SK-N-DZ (cell line): ENCODE data around the gene RARS1.

Experiments
- DNase-seq: peaks from one replicate; pipeline ENCODE4 v3.0.0-alpha.2; 2015; ENCODE audit warnings: low spot score
- small RNA-seq, 2 experiments: library from RNA; depleted of rRNA; stranded (forward); fragments of <200 nt; gene quantifications; one replicate each; pipeline ENCODE3, GENCODE V24; 2014

Gene RARS1

DNA sequence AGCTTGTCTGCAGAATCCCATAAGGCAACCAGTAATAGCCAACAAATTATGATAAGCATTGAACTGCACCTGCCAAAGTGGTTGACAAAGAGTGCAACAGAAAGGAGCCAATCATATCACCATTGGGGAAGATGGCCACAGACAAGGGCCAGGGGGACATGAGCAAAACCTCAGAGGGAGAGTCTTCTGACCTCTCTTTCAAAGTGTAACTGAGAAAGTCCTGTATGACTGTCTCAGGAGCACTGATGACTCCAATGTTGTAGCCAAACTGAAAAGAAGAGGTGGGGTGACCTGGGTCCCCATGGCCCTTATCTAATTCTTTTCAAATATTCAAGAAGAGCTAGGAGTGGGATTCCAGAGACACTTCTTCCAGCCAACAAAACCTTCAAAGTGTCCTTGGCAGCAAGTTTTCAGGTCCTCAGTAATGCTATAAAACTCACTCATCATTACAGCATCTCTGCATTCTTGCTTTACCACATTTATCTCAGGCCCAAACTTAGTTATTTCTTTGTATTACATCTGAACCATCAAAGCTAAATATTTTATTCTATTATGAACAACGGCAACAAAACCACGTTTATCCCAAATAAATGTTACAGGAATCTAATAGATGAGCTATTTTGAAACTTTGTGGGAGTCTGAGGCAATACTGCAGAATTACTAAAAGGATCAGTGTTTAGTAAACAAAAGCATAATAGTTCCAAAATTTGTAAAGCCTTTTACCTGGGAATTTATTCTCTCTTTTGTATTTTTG is 67.3 kb downstream of the RARS1 start:
- DNase-seq: no peak

- DNase-seq: no peak
These were observed 71.1 kb downstream of the RARS1 start for GRCh38 chr5:168557389-168557788.

GRCh38 chr5:168562279-168562678 is 76.0 kb downstream of the RARS1 start:
- DNase-seq: no peak

GRCh38 chr5:168563959-168564358 is 77.7 kb downstream of the RARS1 start:
- no peak for DNase-seq

DNA sequence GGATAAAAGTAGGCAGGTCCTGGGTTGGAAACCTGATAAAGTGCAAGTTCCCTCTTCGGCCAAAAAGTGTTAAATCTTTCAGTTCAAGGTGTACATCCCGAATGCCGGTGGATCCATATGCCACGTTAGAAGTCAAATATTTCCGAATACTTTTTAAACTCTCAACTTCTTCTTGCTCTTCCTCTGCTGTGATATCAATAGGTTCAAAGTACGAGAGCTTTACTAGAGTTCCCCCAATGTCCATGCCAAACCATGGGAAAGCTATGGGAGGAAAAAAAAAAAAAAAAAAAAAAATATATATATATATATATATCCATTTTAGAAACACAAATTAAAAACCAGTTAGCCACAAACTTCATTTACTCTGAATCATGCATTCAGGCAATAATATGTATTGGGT is 82.5 kb downstream of the RARS1 start:
- no peak for DNase-seq

Small RNAs within 50 kb of the gene (small RNA-seq; reads per million reads assigned to genes)
- gene MIR103A1: 0.31 to 0.34 reads per million in 2 experiments
